IPS DF 6.9 (cell line): ENCODE results near the gene NFILZ.
A peak's percentile ranks its signal among the peaks of the same experiment; 100 is the strongest.

Source experiments
- DNase-seq: peaks from one replicate; pipeline ENCODE4 v3.0.0-alpha.2; 2013; ENCODE audit warnings: low read depth, low spot score
- H3K27ac ChIP-seq: one replicate; pipeline ENCODE4 v1.5.1; 2013; ENCODE audit warnings: low read length, control low read depth
- H3K27me3 ChIP-seq: 2 replicates; pipeline ENCODE4 v1.6.1; 2013; ENCODE audit warnings: mild to moderate bottlenecking, low read length; ENCODE audit not compliant: control insufficient read depth, insufficient read depth
- H3K36me3 ChIP-seq: 2 replicates; pipeline ENCODE4 v1.6.1; 2013; ENCODE audit warnings: low read length; ENCODE audit not compliant: control insufficient read depth, insufficient read depth
- H3K4me1 ChIP-seq: 2 replicates; pipeline ENCODE4 v1.6.1; 2013; ENCODE audit warnings: low read length; ENCODE audit not compliant: control insufficient read depth, insufficient read depth
- H3K4me3 ChIP-seq: 2 replicates; pipeline ENCODE4 v1.5.1; 2013; ENCODE audit warnings: mild to moderate bottlenecking, low read length
- H3K9me3 ChIP-seq: 2 replicates; pipeline ENCODE4 v1.6.1; 2013; ENCODE audit warnings: low read length, inconsistent platforms; ENCODE audit not compliant: control insufficient read depth, insufficient read depth
- WGBS: extraction: QIAGEN DNeasy Blood & Tissue Kit; methylation state at CpG from one replicate; pipeline ENCODE4 v1.1.7; 2013; ENCODE audit warnings: mixed read lengths, missing lambda C conversion rate; ENCODE audit not compliant: insufficient read length, insufficient coverage; 5-methylcytosine and 5-hydroxymethylcytosine counted together

NFILZ gene

GRCh38 chr19:8641221-8641907 lies 10.9 kb downstream of the NFILZ start:
- Histone ChIP-seq H3K4me1 (no peaks in the 10 kb centered on the region), H3K27me3 (no peaks in the 10 kb centered on the region), H3K4me3 (no peak overlapping the region), H3K36me3 (no peaks in the 10 kb centered on the region), H3K9me3 (no peaks in the 10 kb centered on the region), H3K27ac (no peak overlapping the region)
- no CpG with 5 or more reads among the region's 2 CpGs for WGBS
- no peak for DNase-seq

DNA sequence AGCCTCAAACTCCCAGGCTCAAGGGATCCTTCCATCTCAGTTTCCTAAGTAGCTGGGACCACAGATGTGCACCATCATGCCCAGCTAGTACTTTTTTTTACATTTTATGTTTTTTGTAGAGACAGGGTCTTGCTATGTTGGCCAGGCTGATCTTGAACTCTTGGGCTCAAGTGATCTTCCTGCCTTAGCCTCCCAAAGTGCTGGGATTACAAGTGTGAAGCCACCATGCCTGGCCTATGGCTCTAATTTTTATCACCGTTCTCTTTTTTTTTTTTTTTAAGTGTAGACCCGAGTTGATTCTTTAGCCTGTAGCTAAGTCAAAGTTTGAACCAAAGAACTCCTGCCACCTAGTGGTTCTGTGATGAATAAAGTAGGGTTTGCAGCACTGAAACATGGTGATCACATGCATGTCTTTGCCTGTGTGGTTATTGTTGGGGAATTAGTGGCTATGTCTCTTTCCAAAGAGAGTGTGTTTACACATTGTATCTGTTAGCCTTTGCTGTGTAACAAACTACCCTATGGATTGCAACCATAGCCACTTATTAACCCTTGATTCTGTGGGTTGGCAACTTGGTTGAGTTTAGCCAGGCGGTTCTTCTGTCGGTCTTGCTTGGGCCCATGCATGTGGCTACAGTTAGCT lies 11.6 kb downstream of the NFILZ start:
- DNase-seq = peak; percentile 39
- WGBS = no CpG with 5 or more reads among the region's 4 CpGs
- H3K4me3 ChIP-seq = no peak overlapping the region

DNA sequence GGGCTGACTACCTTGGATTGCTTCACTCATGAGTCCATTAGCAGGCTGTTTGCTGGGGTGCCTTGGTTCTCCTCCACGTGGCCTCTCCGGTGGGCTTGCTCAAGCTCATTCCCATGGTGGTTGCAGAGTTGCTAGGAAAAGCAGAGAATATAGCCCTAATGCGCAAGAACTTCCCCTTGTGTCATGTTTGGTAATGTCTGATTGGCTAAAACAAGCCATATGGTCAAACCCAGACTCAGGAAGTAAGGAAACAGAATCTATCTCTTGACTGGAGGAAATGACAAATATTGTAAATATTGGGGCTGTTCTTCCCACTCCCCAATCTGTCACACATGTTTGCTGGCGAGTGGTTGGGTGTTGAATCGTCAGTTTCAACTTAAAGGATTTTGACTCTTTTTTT lies 12.1 kb downstream of the NFILZ start:
- WGBS = no CpG with 5 or more reads among the region's 5 CpGs

More for the DNA sequence above, 11.6 kb downstream of the NFILZ start:
- Histone ChIP-seq H3K27me3 (no peaks in the 10 kb centered on the region), H3K4me1 (no peaks in the 10 kb centered on the region), H3K36me3 (no peaks in the 10 kb centered on the region), H3K9me3 (no peaks in the 10 kb centered on the region), H3K27ac (no peak overlapping the region)

GRCh38 chr19:8643860-8644653 lies 13.6 kb downstream of the NFILZ start:
- WGBS = no CpG with 5 or more reads among the region's 7 CpGs
- H3K36me3 ChIP-seq = no peaks in the 10 kb centered on the region
- H3K9me3 ChIP-seq = no peaks in the 10 kb centered on the region
- no peak for DNase-seq
- no peak overlapping the region for H3K4me3 ChIP-seq
- no peaks in the 10 kb centered on the region for H3K27me3 ChIP-seq
- H3K4me1 ChIP-seq = no peaks in the 10 kb centered on the region
- no peak overlapping the region for H3K27ac ChIP-seq

More for the DNA sequence above, 12.1 kb downstream of the NFILZ start:
- DNase-seq = no peak
- no peak overlapping the region for H3K4me3 ChIP-seq
- no peak overlapping the region for H3K27ac ChIP-seq
- no peaks in the 10 kb centered on the region for H3K9me3 ChIP-seq
- H3K4me1 ChIP-seq = no peaks in the 10 kb centered on the region
- no peaks in the 10 kb centered on the region for H3K27me3 ChIP-seq
- no peaks in the 10 kb centered on the region for H3K36me3 ChIP-seq

GRCh38 chr19:8648240-8648639 lies 17.8 kb downstream of the NFILZ start:
- no peak for DNase-seq
- H3K4me3 ChIP-seq = no peak overlapping the region
- no CpG with 5 or more reads among the region's 6 CpGs for WGBS
- no peaks in the 10 kb centered on the region for H3K9me3 ChIP-seq
- no peaks in the 10 kb centered on the region for H3K36me3 ChIP-seq
- H3K4me1 ChIP-seq = no peaks in the 10 kb centered on the region
- H3K27ac ChIP-seq = no peak overlapping the region
- no peaks in the 10 kb centered on the region for H3K27me3 ChIP-seq

GRCh38 chr19:8654591-8655339 lies 24.3 kb downstream of the NFILZ start:
- Histone ChIP-seq H3K4me1 (no peaks in the 10 kb centered on the region), H3K4me3 (no peak overlapping the region), H3K27ac (no peak overlapping the region), H3K9me3 (no peaks in the 10 kb centered on the region), H3K27me3 (no peaks in the 10 kb centered on the region), H3K36me3 (no peaks in the 10 kb centered on the region)
- DNase-seq = peak; percentile 47
- no CpG with 5 or more reads among the region's 15 CpGs for WGBS

DNA sequence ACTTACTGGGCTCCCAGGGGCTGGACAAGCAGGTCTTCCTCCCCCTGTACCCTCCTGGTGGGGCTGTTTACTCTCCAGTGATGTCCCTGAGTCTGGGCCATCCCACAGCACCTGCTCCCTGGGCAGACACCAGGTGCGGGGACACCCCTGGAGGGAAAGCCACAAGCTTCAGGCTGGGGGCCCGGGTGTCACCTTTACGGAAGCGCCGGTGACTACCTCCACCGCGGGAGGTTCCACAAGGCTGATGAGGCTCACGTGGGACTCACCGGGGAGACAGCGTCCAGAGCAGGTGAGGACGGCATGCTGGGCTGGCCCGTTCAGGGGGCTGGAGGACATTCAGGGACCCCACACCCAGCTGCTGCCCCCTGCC lies 24.9 kb downstream of the NFILZ start:
- no peaks in the 10 kb centered on the region for H3K9me3 ChIP-seq
- no peak for DNase-seq

DNA sequence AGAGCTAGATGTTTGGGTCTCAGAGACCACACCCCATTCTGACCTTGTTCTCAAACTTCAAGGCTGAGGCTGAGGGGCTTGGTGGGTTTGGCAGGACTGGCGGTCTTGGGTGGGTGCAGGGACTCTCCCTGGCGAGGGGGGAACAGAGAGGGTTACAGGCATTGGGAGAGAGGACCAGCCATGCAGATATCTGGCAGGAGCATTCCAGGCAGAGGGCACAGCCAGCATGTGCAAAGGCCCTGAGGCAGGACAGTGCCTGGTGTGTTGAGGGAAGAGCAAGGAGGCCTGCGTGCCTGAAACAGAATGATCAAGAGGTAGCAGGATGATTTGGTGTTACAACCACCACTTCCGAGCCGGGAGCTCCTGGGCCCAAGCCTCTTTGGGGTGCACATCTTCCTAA lies 27.4 kb downstream of the NFILZ start:
- Histone ChIP-seq H3K4me1 (no peaks in the 10 kb centered on the region), H3K9me3 (no peaks in the 10 kb centered on the region), H3K27me3 (no peaks in the 10 kb centered on the region), H3K36me3 (no peaks in the 10 kb centered on the region), H3K4me3 (no peak overlapping the region), H3K27ac (no peak overlapping the region)
- DNase-seq = no peak
- WGBS = no CpG with 5 or more reads among the region's 5 CpGs

More for the DNA sequence above, 24.9 kb downstream of the NFILZ start:
- H3K27ac ChIP-seq = no peak overlapping the region
- WGBS = no CpG with 5 or more reads among the region's 12 CpGs
- H3K36me3 ChIP-seq = no peaks in the 10 kb centered on the region
- H3K4me3 ChIP-seq = no peak overlapping the region
- no peaks in the 10 kb centered on the region for H3K4me1 ChIP-seq
- H3K27me3 ChIP-seq = no peaks in the 10 kb centered on the region

DNA sequence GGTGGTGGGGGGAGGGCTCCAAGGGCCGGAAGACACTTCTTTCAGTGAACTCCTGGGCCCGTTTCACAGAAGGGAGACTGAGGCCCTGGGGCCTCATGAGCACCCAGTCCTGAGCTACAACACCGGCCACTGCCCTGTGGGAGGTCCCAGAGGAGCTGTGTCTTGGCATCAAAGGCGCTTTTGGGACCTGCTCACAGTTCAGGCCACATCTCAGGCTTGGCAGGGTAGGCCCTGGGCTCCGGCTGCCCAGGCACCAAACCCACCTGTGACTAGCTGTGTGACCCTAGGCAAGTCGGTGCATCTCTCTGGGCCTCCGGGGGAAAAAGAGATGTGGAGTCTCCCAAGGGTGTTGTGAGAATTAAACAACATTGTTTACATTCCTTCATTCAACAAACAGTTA lies 29.5 kb downstream of the NFILZ start:
- DNase-seq = no peak
- no CpG with 5 or more reads among the region's 7 CpGs for WGBS
- H3K27ac ChIP-seq = no peak overlapping the region
- H3K4me1 ChIP-seq = no peaks in the 10 kb centered on the region
- H3K27me3 ChIP-seq = no peaks in the 10 kb centered on the region
- no peak overlapping the region for H3K4me3 ChIP-seq
- H3K9me3 ChIP-seq = no peaks in the 10 kb centered on the region
- no peaks in the 10 kb centered on the region for H3K36me3 ChIP-seq

- Histone ChIP-seq H3K4me3 (no peak overlapping the region), H3K36me3 (no peaks in the 10 kb centered on the region), H3K27ac (no peak overlapping the region), H3K4me1 (no peaks in the 10 kb centered on the region), H3K27me3 (no peaks in the 10 kb centered on the region; the same call in 1 of the 2 replicates), H3K9me3 (no peaks in the 10 kb centered on the region)
- no CpG with 5 or more reads among the region's 4 CpGs for WGBS
- DNase-seq = no peak
These were observed 31.8 kb downstream of the NFILZ start for GRCh38 chr19:8662263-8662662.
